Astrocyte (in vitro differentiated cells and primary cell): ENCODE measurements around the gene CTNNA2.

Experiments used
- EZH2 ChIP-seq: IDR thresholded peaks from 2 replicates; pipeline ENCODE4 v1.6.1; 2012; ENCODE audit warnings: mild to moderate bottlenecking, low read length, inconsistent platforms; ENCODE audit not compliant: insufficient read depth
- TF ChIP-seq, protein P1 (sequence below): IDR thresholded peaks from 2 replicates; pipeline ENCODE4 v1.5.1; 2011; ENCODE audit warnings: low read depth, mild to moderate bottlenecking, inconsistent platforms, low read length, moderate library complexity; ENCODE audit not compliant: insufficient read depth

DNA sequence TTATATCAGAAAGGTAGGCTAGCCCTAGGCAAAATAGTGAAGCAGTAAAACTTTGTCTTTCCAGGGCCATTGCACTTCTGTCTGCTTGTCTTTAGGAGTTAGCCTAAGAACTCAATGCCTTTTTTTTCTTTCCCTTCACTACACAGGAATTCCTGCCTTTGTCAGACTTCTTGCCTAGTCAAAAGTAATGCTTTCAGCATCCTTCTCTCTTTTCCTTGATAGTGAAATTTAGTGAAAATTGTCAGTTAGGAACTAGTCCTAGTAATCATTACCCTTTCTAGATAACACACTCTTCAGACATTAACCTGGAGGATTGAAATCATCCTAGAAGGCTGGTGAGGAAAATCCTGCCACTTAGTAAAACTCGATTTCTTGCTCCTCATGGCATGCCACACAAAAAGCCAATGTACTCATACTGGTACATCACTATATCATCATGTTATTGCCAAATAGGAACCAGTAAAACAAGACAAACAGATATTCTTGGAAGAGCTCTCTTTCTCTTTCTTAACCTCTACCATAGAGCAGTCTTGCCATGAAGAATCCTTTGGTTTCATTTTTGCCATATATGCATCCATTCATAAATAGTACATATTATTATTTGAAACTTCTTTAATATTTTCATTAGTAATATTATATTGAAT lies 320.5 kb downstream of the CTNNA2 start:
- TF ChIP-seq EZH2: no peak
- TF ChIP-seq, protein P1, sequence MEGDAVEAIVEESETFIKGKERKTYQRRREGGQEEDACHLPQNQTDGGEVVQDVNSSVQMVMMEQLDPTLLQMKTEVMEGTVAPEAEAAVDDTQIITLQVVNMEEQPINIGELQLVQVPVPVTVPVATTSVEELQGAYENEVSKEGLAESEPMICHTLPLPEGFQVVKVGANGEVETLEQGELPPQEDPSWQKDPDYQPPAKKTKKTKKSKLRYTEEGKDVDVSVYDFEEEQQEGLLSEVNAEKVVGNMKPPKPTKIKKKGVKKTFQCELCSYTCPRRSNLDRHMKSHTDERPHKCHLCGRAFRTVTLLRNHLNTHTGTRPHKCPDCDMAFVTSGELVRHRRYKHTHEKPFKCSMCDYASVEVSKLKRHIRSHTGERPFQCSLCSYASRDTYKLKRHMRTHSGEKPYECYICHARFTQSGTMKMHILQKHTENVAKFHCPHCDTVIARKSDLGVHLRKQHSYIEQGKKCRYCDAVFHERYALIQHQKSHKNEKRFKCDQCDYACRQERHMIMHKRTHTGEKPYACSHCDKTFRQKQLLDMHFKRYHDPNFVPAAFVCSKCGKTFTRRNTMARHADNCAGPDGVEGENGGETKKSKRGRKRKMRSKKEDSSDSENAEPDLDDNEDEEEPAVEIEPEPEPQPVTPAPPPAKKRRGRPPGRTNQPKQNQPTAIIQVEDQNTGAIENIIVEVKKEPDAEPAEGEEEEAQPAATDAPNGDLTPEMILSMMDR: no peak
